NCI-H446 (cell line): ENCODE results near the gene TIMM8B.
"Not testable (repeated sequence)": the region's sequence is repeated elsewhere in the genome, so short reads cannot be mapped to it uniquely, and the experiment has no call there.

Source experiments
- DNase-seq, 2 experiments: peaks; one replicate each; lab custom pipeline; 2025; lab: John Stamatoyannopoulos, UW

TIMM8B gene

GRCh38 chr11:112073941-112074811 lies 12.4 kb downstream of the TIMM8B start, which contains the start of the genes NKAPD1 and PIH1D2:
Gene NKAPD1 (plus strand): TSS chr11:112074299. CDS start chr11:112075575, 1,276 bp downstream.
Gene PIH1D2 (minus strand): TSS chr11:112074017. CDS start chr11:112073174, 843 bp downstream.
- peak; percentile 84 to 94 for DNase-seq

GRCh38 chr11:112062923-112063322 lies 23.6 kb downstream of the TIMM8B start:
- no peak for DNase-seq

GRCh38 chr11:112058103-112058502 lies 28.5 kb downstream of the TIMM8B start:
- DNase-seq, result no peak

GRCh38 chr11:112057170-112057569 lies 29.4 kb downstream of the TIMM8B start:
- DNase-seq, result no peak

- no peak for DNase-seq
These were observed 34.8 kb downstream of the TIMM8B start for GRCh38 chr11:112051768-112052167.

- no peak for DNase-seq
These were observed 35.8 kb downstream of the TIMM8B start for GRCh38 chr11:112050721-112051120.

GRCh38 chr11:112049777-112050176 lies 36.8 kb downstream of the TIMM8B start:
- DNase-seq, result no peak

- not testable (repeated sequence) for DNase-seq
These were observed 38.3 kb downstream of the TIMM8B start for GRCh38 chr11:112048256-112048655.

- not testable (repeated sequence) for DNase-seq
These were observed 39.9 kb downstream of the TIMM8B start for GRCh38 chr11:112046647-112047046.

GRCh38 chr11:112044961-112045360 lies 41.6 kb downstream of the TIMM8B start:
- DNase-seq, result no peak

GRCh38 chr11:112042961-112043304 lies 43.6 kb downstream of the TIMM8B start:
- no peak for DNase-seq

GRCh38 chr11:112042161-112042960 lies 44.2 kb downstream of the TIMM8B start:
- no peak for DNase-seq

- DNase-seq, result no peak
These were observed 49.0 kb downstream of the TIMM8B start for GRCh38 chr11:112037527-112037926.
